Upper lobe of left lung (tissue), 6 donors: ENCODE results near the gene OSBPL9. TPM values are rescaled to one million over a fixed set of nuclear protein-coding genes. Genes with fewer than 3 reads are reported as not detected.

Experiments used
- ATAC-seq, 2 donors: fragments of 200-7000 bp; cut with Tn5 transposase; one replicate each; pipeline ENCODE4 v1.9.1; 2022; ENCODE audit warnings: mild to moderate bottlenecking in 2 of 2, moderate library complexity in 2 of 2; ENCODE audit not compliant: low FRiP score in 2 of 2
- DNase-seq, 2 donors: peaks; one replicate each; pipeline ENCODE4 v3.0.0-alpha.2; 2019 to 2020
- H3K27ac ChIP-seq, 4 donors: fragments of 200-600 bp; sonication (generic); one replicate each; pipeline ENCODE4 v1.5.1; 2016 to 2019
- H3K27me3 ChIP-seq, 4 donors: fragments of 200-600 bp; sonication (generic); one replicate each; pipeline ENCODE4 v1.5.1; 2017 to 2019
- H3K36me3 ChIP-seq, 4 donors: fragments of 200-600 bp; sonication (generic); one replicate each; pipeline ENCODE4 v1.5.1; 2016 to 2019
- H3K4me1 ChIP-seq, 4 donors: fragments of 200-600 bp; sonication (generic); one replicate each; pipeline ENCODE4 v1.5.1; 2018 to 2019
- H3K4me3 ChIP-seq, 4 donors: fragments of 200-600 bp; sonication (generic); one replicate each; pipeline ENCODE4 v1.5.1; 2017 to 2019; ENCODE audit warnings: mild to moderate bottlenecking in 2 of 4, moderate library complexity in 1 of 4
- H3K9me3 ChIP-seq, 4 donors: fragments of 200-600 bp; sonication (generic); one replicate each; pipeline ENCODE4 v1.5.1; 2018 to 2019
- EP300 ChIP-seq, 4 donors: sonication (generic); formaldehyde crosslinking; IDR thresholded peaks; one replicate each; pipeline ENCODE4 v1.5.1; 2017; ENCODE audit warnings: antibody characterized with exemption in 4 of 4, control low read depth in 2 of 4
- POLR2A ChIP-seq, 4 donors: fragments of 450-650 bp; IDR thresholded peaks; one replicate each; pipeline ENCODE4 v1.5.1; 2016 to 2017; ENCODE audit warnings: antibody characterized with exemption in 4 of 4, mild to moderate bottlenecking in 2 of 4
- POLR2AphosphoS5 ChIP-seq, 2 donors: sonication (generic); formaldehyde crosslinking; IDR thresholded peaks; one replicate each; pipeline ENCODE4 v1.5.1; 2017; ENCODE audit warnings: antibody characterized with exemption in 2 of 2
- WGBS, 2 donors: methylation state at CpG; one replicate each; pipeline ENCODE4 v1.1.5; 2017 to 2018; 5-methylcytosine and 5-hydroxymethylcytosine counted together
- total RNA-seq, 6 donors: library from RNA; depleted of rRNA in 4 of 6; stranded (reverse); fragments of >200 nt in 4 of 6; gene quantifications; one replicate each; pipeline versions ENCODE4 v1.1.0 to v1.2.1, GENCODE V29; 2016 to 2021
- TF ChIP-seq, protein P1 (sequence below), 6 experiments: fragments of 450-650 bp in 4 of 6; fragments of 200-600 bp in 2 of 6; sonication (generic) in 2 of 6; IDR thresholded peaks; one replicate each; pipeline ENCODE4 v1.5.1; 2016 to 2019; ENCODE audit warnings: antibody characterized with exemption in 6 of 6
- donor health status: DM: no; HTN: no; CAD: no; lungs with moderate emphysema.
- donor health status: DM: no; HTN: yes; CAD: no; lungs with severe emphysema.

OSBPL9 gene
- total RNA-seq, 6 donors from 2014 or later: 55.7 to 271 (median 94.9) TPM

DNA sequence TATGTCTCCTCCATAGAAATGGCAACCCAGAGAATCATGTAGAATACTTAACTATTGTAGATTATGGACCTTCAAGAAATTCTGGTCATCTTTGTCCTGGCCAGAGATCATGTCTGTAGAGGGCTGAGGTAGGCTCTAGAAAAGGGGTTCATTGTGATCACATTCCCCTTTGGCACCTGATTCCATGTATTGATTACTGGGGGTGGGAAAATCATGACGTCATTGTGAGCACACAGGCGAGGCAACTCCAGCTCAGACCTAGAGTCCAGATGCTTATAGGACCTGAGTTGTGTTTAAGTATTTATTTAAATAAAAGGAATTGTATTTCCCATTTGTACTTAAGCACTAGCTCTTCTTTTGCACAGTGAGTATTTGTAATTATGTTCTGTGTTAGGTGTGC is 93.1 kb downstream of the OSBPL9 start:
- Histone ChIP-seq H3K4me3 (no peak overlapping the region), H3K27me3 (no peaks in the 10 kb centered on the region), H3K9me3 (no peaks in the 10 kb centered on the region), H3K36me3 (no peaks in the 10 kb centered on the region), H3K27ac (no peak overlapping the region), H3K4me1 (no peaks in the 10 kb centered on the region)
- WGBS, 2 donors: 90 to 100% methylated on average over 2 of the region's 2 CpGs
- DNase-seq (no peak), ATAC-seq (no peak)
- TF ChIP-seq EP300 (IDR thresholded peaks at IDR 0.05): no peak
- no peak for TF ChIP-seq POLR2AphosphoS5 (IDR thresholded peaks at IDR 0.05)
- TF ChIP-seq, protein P1, sequence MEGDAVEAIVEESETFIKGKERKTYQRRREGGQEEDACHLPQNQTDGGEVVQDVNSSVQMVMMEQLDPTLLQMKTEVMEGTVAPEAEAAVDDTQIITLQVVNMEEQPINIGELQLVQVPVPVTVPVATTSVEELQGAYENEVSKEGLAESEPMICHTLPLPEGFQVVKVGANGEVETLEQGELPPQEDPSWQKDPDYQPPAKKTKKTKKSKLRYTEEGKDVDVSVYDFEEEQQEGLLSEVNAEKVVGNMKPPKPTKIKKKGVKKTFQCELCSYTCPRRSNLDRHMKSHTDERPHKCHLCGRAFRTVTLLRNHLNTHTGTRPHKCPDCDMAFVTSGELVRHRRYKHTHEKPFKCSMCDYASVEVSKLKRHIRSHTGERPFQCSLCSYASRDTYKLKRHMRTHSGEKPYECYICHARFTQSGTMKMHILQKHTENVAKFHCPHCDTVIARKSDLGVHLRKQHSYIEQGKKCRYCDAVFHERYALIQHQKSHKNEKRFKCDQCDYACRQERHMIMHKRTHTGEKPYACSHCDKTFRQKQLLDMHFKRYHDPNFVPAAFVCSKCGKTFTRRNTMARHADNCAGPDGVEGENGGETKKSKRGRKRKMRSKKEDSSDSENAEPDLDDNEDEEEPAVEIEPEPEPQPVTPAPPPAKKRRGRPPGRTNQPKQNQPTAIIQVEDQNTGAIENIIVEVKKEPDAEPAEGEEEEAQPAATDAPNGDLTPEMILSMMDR (IDR thresholded peaks at IDR 0.05): no peak
- TF ChIP-seq POLR2A (IDR thresholded peaks at IDR 0.05): no peak

DNA sequence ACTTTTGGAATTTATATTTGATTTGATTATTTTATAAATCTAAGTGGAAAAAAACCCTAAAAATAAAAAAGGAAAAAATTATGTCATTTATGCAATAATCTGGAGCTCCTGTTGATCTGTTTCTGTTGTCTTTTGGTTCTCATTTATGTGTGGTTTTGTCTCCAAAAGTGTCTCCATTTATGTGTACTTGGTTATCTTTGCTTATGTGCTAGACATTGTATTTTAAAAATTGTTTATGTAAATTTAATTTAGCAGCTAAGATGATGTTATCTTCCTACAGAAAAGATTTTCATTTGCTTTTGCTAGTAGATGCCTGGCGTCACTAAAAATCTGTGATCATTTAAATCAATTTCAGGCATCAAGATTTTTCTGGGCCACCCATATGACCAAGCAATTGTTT is 95.7 kb downstream of the OSBPL9 start:
- 97 to 100% methylated on average over 1 of the region's 1 CpG for WGBS, 2 donors
- TF ChIP-seq POLR2A (IDR thresholded peaks at IDR 0.05) (no peak), POLR2AphosphoS5 (IDR thresholded peaks at IDR 0.05) (no peak), EP300 (IDR thresholded peaks at IDR 0.05) (no peak)
- TF ChIP-seq, protein P1 (IDR thresholded peaks at IDR 0.05): no peak
- Histone ChIP-seq H3K4me1 (no peaks in the 10 kb centered on the region), H3K36me3 (no peaks in the 10 kb centered on the region), H3K27me3 (no peaks in the 10 kb centered on the region), H3K27ac (no peak overlapping the region), H3K4me3 (no peak overlapping the region), H3K9me3 (no peaks in the 10 kb centered on the region)
- ATAC-seq (no peak), DNase-seq (no peak)

- Histone ChIP-seq H3K4me1 (no peaks in the 10 kb centered on the region), H3K27me3 (no peaks in the 10 kb centered on the region), H3K4me3 (no peak overlapping the region), H3K9me3 (no peaks in the 10 kb centered on the region), H3K36me3 (no peaks in the 10 kb centered on the region), H3K27ac (no peak overlapping the region)
- DNase-seq (no peak), ATAC-seq (no peak)
- 94 to 97% methylated on average over 8 of the region's 8 CpGs for WGBS, 2 donors
- no peak for TF ChIP-seq EP300 (IDR thresholded peaks at IDR 0.05)
- TF ChIP-seq POLR2A (IDR thresholded peaks at IDR 0.05): no peak
- TF ChIP-seq, protein P1 (IDR thresholded peaks at IDR 0.05): no peak
- TF ChIP-seq POLR2AphosphoS5 (IDR thresholded peaks at IDR 0.05): no peak
These were observed 97.6 kb downstream of the OSBPL9 start for GRCh38 chr1:51714374-51715019.

DNA sequence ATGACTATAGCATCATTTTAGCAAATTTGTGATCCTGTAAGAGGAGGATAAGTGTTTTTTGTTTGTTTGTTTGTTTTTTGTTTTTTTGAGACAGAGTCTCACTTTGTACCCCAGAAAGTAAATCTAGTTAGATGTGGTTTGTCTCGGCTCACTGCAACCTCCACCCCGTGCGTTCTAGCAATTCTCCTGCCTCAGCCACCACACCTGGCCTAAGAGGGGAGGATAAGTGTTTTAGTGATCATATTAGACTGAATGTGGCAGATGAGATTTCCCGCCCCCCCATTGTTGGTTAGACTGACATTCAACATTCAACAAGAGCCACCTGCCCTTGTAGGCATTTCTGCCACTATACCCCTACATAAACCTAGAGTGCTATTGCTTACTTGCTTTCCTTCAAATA is 98.5 kb downstream of the OSBPL9 start:
- WGBS, 2 donors: 94 to 99% methylated on average over 4 of the region's 4 CpGs
- H3K4me1 ChIP-seq: no peaks in the 10 kb centered on the region
- no peak for ATAC-seq
- no peak overlapping the region for H3K27ac ChIP-seq
- no peaks in the 10 kb centered on the region for H3K36me3 ChIP-seq
- DNase-seq: no peak
- H3K27me3 ChIP-seq: no peaks in the 10 kb centered on the region
- H3K9me3 ChIP-seq: no peaks in the 10 kb centered on the region
- no peak for TF ChIP-seq POLR2AphosphoS5 (IDR thresholded peaks at IDR 0.05)
- no peak overlapping the region for H3K4me3 ChIP-seq

DNA sequence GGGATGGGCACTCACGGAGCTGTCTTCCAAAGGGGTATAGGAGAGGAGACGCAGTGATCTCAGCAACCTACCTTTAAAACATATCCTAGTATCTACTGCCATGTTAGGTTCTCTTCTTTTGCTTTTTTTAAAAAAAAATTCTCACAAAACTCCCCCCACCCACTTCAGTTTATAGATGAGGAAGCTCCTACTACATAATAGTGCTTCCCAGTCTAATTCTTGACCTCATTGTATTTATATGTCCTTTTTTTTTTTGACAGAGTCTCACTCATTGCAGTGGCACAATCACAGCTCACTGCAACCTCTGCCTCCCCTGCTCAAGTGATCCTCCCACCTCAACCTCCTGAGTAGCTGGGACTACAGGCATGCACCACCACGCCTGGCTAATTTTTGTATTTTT is 99.9 kb downstream of the OSBPL9 start:
- no peak for DNase-seq
- no peaks in the 10 kb centered on the region for H3K27me3 ChIP-seq
- H3K4me1 ChIP-seq: no peaks in the 10 kb centered on the region
- H3K4me3 ChIP-seq: no peak overlapping the region
- TF ChIP-seq POLR2A (IDR thresholded peaks at IDR 0.05) (no peak), POLR2AphosphoS5 (IDR thresholded peaks at IDR 0.05) (no peak), EP300 (IDR thresholded peaks at IDR 0.05) (no peak)
- TF ChIP-seq, protein P1 (IDR thresholded peaks at IDR 0.05): no peak
- no peak for ATAC-seq
- WGBS, 2 donors: 99 to 100% methylated on average over 3 of the region's 3 CpGs
- H3K27ac ChIP-seq: no peak overlapping the region
- no peaks in the 10 kb centered on the region for H3K9me3 ChIP-seq
- H3K36me3 ChIP-seq: no peaks in the 10 kb centered on the region
